Measurements from ENCODE around the gene MLXIPL. TPM values are rescaled to one million over a fixed set of nuclear protein-coding genes. Genes with fewer than 3 reads are reported as not detected.
"Not testable (repeated sequence)": the region's sequence is repeated elsewhere in the genome, so short reads cannot be mapped to it uniquely, and the experiment has no call there.

MLXIPL gene
- polyA plus RNA-seq, 10 donors = 0.13 to 1.3 (median 0.22) TPM; not detected in 1

- no peak for DNase-seq
Measured at GRCh38 chr7:73646785-73647724, 22.7 kb upstream of the MLXIPL start.

DNA sequence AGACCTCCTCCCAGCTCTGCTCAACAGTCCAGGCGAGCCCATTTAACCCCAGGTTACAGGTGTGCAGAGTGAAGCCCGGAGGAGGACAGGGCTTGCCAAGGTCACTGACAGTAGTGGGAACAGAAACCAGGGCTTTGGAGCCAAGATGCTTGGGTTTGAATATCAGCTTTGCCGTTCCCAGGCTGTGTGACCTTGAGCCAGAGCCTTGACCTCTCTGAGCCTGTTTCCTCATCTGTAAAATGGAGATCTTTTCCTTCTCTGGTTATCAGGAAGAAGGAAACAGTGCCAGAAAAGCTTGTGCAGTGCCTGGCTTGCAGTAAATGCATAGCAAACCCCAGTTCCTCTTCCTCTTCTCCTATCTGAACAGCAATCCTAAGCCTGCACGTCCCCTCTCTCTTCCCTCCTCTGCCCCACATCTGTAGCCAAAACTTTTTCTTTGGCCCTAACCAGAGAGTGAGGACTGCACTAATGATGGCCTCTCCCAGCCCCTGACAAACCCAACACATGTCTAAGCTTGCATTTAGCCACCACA is 21.4 kb upstream of the MLXIPL start:
- no peak for DNase-seq

DNA sequence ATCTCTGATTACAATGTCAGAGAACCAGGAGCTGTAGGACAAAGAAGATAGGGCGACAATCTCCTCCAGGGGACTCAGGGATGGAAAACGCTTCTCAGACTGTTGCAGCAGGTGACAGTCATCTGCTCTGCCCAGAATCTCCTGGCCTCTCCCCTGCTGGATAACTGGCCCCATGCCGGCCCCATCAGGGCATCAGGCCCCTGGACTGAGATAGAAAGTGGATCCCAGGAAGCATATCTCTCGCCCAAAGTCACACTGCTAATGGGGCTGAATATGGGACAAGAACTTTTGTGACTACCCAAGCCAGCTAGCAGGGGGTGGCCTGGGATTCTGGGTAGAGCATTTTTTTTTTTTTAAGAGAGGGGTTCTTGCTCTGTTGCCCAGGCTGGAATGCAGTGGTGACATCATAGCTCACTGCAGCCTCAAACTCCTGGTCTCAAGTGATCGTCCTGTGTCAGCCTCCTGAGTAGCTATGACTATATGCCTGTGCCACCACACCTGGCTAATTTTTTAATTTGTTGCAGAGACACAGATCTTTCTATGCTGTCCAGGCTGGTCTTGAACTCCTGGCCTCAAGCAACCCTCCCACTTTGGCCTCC is 20.5 kb upstream of the MLXIPL start:
- no peak for DNase-seq

- no peak for DNase-seq
Measured at GRCh38 chr7:73642834-73643233, 18.5 kb upstream of the MLXIPL start.

DNA sequence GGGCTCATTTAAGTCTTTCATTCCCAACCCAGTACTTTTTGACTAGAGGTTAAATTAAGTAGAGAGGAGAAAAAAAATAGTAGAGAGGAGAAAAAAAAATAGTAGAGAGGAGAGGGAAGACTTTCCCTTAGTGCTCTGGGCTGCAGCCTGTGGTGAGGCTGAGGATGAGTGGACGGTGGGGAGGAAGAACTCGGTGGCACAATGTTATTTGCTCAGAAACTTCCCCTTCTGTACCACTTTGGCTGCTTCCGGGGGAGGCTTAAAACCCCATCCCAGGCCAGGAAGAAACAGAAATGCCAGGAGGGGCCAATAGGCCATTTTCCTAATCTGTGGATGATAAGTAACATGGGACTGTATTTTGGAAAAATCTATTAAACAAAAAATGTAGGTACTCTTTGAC is 14.6 kb upstream of the MLXIPL start:
- DNase-seq = no peak

DNA sequence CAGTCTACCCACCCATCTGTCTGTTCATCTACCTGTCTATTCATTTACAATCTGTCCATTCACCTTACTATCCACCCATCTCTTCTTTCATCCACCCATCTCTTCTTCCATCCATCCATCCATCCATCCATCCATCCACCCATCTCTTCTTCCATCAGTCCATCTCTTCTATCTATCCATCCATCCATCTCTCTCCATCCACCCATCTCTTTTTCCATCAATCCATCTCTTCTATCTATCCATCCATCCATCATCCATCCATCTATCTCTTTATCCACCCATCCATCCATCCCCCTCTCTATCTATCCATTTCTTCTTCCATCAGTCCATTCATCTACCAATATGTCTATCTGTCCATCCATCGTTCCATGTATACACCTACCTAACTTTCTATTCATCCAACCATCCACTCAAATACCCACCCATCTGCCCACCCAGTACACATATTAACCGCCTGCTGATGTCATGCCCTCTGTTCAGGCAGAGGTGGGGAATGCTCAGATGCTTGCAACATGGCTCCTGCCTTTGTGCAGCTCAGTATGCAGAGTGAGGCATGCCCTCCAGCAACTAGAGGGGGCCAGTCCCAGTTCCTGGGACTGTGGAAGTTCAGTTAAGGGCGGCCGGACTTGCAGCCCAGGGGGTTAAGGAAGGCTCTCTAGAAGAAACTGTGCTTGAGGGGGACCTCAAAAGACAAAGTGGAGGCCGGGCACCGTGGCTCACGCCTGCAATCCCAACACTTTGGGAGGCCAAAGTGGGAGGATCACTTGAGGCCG is 11.3 kb upstream of the MLXIPL start:
- DNase-seq = no peak

DNA sequence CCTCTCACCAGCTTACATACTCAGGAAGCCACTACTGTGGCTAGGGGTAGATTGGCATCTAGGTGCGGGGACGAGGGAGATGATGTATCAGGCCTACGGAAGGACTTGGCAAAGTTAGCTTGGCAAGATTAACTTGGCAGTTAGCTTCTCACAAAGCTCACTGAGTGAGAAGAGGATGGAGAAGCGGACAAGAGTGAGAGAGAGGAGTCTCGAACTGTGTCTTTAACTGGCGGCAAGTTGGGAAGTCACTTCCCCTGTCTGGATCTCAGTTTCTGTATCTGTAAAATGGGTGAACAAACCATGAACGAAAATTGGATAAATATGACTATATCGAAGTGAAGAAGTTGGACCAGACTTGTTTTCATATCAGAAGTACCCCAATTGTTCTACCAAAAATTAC is 9.5 kb upstream of the MLXIPL start:
- DNase-seq = no peak

DNA sequence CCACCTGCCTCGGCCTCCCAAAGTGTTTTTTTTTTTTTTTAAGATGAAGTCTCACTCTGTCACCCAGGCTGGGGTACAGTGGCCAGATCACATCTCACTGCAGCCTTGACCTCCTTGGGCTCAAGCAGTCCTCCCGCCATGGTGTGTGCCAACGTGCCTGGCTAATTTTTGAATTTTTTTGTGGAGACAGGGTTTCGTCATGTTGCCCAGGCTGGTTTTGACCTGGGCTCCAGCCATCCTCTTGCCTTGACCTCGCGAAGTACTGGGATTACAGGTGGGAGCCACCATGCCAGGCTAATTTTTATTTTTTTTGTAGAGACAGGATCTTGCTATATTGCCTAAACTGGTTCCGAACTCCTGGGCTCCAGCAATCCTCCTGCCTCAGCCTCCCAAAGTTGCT is 9.0 kb upstream of the MLXIPL start:
- no peak for DNase-seq

DNA sequence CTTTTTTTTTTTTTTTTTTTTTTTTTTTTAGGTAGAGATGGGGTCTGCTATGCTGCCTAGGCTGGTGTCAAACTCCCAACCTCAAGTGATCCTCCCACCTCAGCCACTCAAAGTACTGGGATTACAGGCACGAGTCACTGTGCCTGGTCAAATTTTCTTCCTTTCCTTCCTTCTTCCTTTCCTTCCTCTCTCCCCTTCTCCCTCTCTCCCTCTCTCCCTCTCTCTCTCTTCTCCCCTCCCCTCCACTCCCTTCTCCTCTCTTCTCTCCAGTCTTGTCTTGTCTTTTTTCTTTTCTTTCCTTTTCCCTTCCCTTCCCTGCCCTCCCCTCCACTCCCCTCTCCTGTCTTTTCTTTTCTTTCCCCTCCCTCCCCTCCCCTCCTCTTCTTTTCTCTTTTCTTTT is 7.2 kb upstream of the MLXIPL start:
- DNase-seq = no peak

DNA sequence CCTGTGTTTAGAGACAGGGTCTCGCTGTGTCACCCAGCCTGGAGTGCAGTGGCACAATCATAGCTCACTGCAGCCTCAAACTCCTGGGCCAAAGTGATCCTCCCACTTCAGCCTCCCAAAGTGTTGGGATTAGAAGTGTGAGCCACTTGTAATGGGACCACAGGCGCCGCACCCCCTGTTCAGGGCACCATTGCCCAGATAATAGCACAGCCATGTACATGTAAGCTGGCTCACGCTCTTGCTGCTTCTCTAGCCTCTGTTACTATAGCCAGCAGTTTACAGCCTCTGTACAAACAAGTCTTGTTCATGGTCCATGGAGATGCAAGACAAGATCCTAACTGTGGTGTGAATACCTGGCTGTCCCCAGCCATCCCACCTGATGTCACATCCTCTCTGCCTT is 4.2 kb upstream of the MLXIPL start:
- no peak for DNase-seq

DNA sequence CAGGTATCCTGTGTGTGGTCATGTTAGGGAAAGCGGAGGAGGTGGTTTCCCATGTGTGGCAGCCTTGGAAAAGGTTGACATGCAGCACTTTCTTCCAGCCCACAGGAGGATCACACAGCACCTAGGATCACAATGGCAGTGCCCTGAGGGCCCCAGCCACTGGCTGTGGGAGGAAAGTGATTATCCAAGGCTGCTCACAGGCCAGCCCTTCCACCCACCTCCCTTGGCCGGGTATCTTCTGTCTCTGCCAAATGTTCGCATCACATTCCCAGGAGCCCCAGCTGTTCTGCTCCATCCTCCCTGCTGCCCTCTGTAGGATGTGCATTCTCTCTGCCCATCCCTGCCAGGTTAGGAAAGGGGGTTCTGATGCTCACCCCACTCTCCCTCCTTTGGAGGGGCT is 2.5 kb upstream of the MLXIPL start:
- DNase-seq = peak in 1 of 3 donors; percentile 42

- DNase-seq = no peak
Measured at GRCh38 chr7:73625276-73625675, 954 bp upstream of the MLXIPL start.

DNA sequence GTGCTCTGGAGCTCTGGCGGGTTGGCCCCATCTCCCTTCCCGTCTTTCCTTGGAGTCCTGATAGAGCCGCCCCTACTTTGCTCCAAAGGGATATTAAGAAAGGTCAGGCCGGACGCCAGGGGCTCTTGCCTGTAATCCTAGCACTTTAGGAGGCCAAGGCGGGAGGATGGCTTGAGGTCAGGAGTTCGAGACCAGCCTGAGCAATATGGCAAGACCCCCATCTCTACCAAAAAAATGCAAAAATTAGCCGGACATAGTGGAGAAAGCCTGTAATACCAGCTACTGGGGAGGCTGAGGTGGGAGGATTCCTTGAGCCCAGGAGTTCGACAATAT is 313 bp upstream of the MLXIPL start:
- DNase-seq = no peak

DNA sequence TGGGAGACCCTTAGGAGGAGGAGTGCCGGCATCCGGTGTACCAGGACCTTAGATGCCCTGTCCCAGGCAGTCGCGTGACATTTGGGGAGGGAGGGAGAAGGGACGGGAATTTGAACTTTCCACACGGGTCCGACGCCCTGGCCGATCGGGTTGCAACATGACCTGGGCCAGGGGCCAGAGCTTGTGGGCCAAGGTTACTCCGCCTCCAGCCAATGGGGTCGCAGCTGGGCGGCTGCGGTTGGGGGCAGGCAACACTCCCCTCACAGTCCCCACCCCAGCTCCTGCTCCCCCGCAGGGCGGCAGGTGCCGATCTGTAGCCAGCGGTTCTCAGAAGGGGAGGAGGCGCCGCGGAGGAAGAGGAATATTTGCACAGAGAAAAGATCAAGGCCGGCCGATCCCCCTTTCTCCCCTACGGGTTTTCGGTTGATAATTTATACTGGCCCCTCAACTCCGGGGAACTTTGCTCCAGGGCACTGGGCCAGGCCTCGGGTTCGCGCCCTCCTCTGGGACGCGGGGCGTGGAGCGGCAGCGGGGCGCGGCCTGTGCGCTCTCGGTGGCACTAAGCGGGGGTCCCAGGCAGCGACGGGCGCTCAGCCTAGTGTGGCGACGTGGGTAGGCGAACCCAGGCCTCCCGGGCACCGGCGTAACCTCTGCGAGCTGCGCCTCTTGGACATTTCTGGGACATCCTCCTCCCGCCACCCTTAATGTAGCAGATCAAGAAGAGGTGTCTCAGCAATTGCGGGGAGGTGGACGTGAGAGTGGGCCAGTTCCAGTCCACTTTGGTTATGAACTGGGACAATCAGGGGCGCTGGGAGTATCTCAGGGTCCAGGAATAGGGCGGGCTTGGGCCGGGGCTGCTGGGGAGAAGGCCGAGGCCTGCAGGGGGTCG is 1.2 kb downstream of the MLXIPL start:
- peak in 2 of 3 donors; percentile 17 to 35 for DNase-seq

DNA sequence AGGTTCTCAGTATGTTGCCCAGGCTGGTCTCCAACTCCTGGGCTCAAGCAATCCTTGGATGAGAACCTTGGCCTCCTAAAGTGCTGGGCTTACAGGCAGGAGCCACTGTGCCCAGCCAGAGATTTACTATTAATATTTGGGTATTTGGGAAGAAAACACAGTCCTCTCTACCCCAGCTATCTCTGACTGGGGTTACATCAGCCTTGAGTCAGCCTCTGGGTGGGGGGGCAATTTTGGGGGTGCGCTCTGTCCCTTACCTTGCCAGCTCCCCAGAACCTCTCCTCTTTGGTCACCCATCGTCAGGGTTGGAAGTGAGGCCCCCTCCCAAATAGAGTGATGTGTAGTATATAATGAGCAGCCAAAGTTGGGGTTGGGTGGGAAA is 1.8 kb downstream of the MLXIPL start:
- no peak for DNase-seq

- DNase-seq = no peak
Measured at GRCh38 chr7:73621168-73622063, 2.9 kb downstream of the MLXIPL start.

DNA sequence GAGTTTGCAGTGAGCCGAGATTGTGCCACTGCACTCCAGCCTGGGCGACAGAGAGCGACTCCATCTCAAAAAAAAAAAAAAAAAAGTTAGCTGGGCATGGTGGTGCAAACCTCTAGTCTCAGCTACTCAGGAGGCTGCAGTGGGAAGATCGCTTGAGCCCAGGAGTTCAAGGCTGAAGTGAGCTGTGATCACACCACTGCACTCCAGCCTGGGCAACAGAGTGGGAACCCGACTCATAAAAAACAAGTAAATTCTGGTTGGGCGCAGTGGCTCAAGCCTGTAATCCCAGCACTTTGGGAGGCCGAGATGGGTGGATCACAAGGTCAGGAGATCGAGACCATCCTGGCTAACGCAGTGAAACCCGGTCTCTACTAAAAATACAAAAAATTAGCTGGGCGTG is 4.9 kb downstream of the MLXIPL start:
- DNase-seq = not testable (repeated sequence)

DNA sequence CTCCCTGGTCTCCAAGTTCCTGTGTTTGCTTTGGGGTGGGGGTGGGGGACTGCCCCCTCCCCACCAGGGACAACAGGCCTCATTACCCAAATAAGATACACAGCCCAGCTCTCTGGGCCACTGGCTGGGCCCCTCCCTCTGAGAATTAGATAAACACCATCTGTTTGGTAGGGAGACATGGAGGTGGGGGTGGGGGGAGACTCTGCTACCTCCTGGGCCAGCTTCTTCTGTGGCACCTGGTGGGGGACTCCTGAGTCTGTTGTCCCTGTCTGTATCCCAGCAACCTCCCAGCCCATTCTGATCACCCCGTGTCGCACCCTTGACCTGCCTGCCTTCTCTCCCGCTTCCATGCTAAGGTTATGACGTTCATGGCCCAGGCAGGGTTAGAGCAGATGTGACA is 5.8 kb downstream of the MLXIPL start:
- DNase-seq = no peak

DNA sequence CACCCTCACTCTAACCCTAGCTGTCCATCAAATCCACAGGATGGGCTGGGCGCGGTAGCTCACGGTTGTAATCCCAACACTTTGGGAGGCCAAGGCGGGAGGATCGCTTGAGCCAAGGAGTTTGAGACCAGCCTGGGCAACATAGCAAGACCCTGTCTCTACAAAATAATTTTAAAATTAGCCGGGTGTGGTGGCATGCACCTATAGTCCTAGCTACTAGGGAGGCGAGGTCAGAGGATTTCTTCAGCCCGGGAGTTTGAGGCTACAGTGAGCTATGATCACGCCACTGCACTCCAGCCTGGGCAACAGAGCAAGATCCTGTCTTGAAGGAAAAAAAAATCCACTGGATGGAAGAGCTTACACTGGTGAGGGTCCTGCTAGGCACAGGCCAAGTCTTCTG is 6.8 kb downstream of the MLXIPL start:
- DNase-seq = not testable (repeated sequence)

DNA sequence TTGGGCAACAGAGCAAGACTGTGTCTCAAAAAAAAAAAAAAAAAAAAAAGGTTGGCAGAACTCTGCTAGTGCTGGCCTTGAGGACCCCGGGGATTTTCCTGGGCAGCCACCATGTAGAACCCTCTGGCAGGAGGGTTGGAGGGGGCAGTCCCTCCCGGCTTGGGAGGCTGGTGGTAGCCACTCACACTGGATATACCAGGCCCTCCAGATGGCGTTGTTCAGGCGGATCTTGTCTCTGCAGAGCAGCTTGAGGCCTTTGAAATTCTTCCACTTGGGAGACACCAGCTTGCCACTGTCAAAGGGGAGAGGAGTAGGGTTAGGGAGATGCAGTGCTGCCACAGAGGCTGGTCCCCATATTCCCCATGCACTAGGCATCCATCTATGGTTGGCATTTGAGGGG is 8.4 kb downstream of the MLXIPL start:
- no peak for DNase-seq

Measured in muscle of back (tissue), 11 donors.